Retinal pigment epithelial cell (primary cell): ENCODE measurements around the gene SH2D1A.
"Not testable (repeated sequence)": the region's sequence is repeated elsewhere in the genome, so short reads cannot be mapped to it uniquely, and the experiment has no call there.

Source experiments
- DNase-seq: peaks from one replicate; pipeline ENCODE4 v3.0.0-alpha.2; 2010; ENCODE audit warnings: low read depth
- H3K4me3 ChIP-seq: 2 replicates; pipeline ENCODE4 v1.5.1; 2011; ENCODE audit warnings: mild to moderate bottlenecking, low read length, control low read depth, moderate library complexity
- CTCF ChIP-seq: conservative IDR thresholded peaks from 2 replicates; pipeline ENCODE4 v1.5.1; 2011; ENCODE audit warnings: low read depth, low read length, control low read depth, inconsistent platforms

SH2D1A gene

GRCh38 chrX:124333862-124334261 is 12.5 kb upstream of the SH2D1A start:
- TF ChIP-seq CTCF = no peak
- no peak overlapping the region for H3K4me3 ChIP-seq
- no peak for DNase-seq

- DNase-seq, H3K4me3 ChIP-seq: not testable (repeated sequence)
Observed at GRCh38 chrX:124334555-124334954, 11.8 kb upstream of the SH2D1A start.

GRCh38 chrX:124335598-124335997 is 10.8 kb upstream of the SH2D1A start:
- H3K4me3 ChIP-seq = no peak overlapping the region
- TF ChIP-seq CTCF = no peak
- no peak for DNase-seq

- TF ChIP-seq CTCF = no peak
- H3K4me3 ChIP-seq = no peak overlapping the region
- no peak for DNase-seq
Observed at GRCh38 chrX:124337916-124338315, 8.4 kb upstream of the SH2D1A start.

- no peak for DNase-seq
- H3K4me3 ChIP-seq = no peak overlapping the region
- TF ChIP-seq CTCF = no peak
Observed at GRCh38 chrX:124338733-124339514, 7.4 kb upstream of the SH2D1A start.

- no peak overlapping the region for H3K4me3 ChIP-seq
- DNase-seq = no peak
- no peak for TF ChIP-seq CTCF
Observed at GRCh38 chrX:124341396-124342132, 4.8 kb upstream of the SH2D1A start.

GRCh38 chrX:124342174-124342867 is 4.0 kb upstream of the SH2D1A start:
- no peak overlapping the region for H3K4me3 ChIP-seq
- no peak for TF ChIP-seq CTCF

More at GRCh38 chrX:124342174-124342867, 4.0 kb upstream of the SH2D1A start:
- DNase-seq = no peak
